H9 (cell line): ENCODE measurements around the gene PLD5. TPM values are rescaled to one million over a fixed set of nuclear protein-coding genes. Genes with fewer than 3 reads are reported as not detected.

Experiments
- DNase-seq: peaks from one replicate; pipeline ENCODE4 v3.0.0-alpha.2; 2017
- H2AFZ ChIP-seq: one replicate; pipeline ENCODE4 v1.6.1; 2013; ENCODE audit warnings: mild to moderate bottlenecking, low read length, control low read depth, moderate library complexity
- H2AK5ac ChIP-seq: 2 replicates; pipeline ENCODE4 v1.6.1; 2013; ENCODE audit warnings: low read length, control low read depth, mixed read lengths; ENCODE audit not compliant: insufficient read length
- H2BK120ac ChIP-seq: one replicate; pipeline ENCODE4 v1.6.1; 2013; ENCODE audit warnings: low read depth, mild to moderate bottlenecking, low read length, control low read depth, inconsistent platforms; ENCODE audit not compliant: poor library complexity, severe bottlenecking
- H2BK12ac ChIP-seq: 2 replicates; pipeline ENCODE4 v1.6.1; 2013; ENCODE audit warnings: low read length, control low read depth, mixed read lengths, low read depth; ENCODE audit not compliant: insufficient read length
- H2BK15ac ChIP-seq: 2 replicates; pipeline ENCODE4 v1.6.1; 2013; ENCODE audit warnings: low read depth, low read length, control low read depth
- H2BK20ac ChIP-seq: one replicate; pipeline ENCODE4 v1.6.1; 2013; ENCODE audit warnings: low read depth, mild to moderate bottlenecking, low read length, control low read depth, inconsistent platforms; ENCODE audit not compliant: poor library complexity, severe bottlenecking
- H2BK5ac ChIP-seq: 2 replicates; pipeline ENCODE4 v1.6.1; 2013; ENCODE audit warnings: low read length, control low read depth, mixed read lengths; ENCODE audit not compliant: insufficient read length
- H3K14ac ChIP-seq: 2 replicates; pipeline ENCODE4 v1.6.1; 2013; ENCODE audit warnings: low read length, control low read depth; ENCODE audit not compliant: insufficient read depth
- H3K18ac ChIP-seq: 2 replicates; pipeline ENCODE4 v1.6.1; 2013; ENCODE audit warnings: low read depth, mild to moderate bottlenecking, mixed read lengths, low read length, control low read depth; ENCODE audit not compliant: insufficient read length
- H3K23ac ChIP-seq: 2 replicates; pipeline ENCODE4 v1.6.1; 2013; ENCODE audit warnings: low read length, control low read depth, mixed read lengths, low read depth; ENCODE audit not compliant: insufficient read length
- H3K23me2 ChIP-seq: 2 replicates; pipeline ENCODE4 v1.6.1; 2013; ENCODE audit warnings: low read depth, mild to moderate bottlenecking, mixed read lengths, low read length, control low read depth; ENCODE audit not compliant: insufficient read length, poor library complexity, severe bottlenecking
- H3K27ac ChIP-seq: 2 replicates; pipeline ENCODE4 v1.5.1; 2013; ENCODE audit warnings: low read length, control low read depth, mixed read lengths, low read depth; ENCODE audit not compliant: insufficient read length
- H3K27me3 ChIP-seq: 2 replicates; pipeline ENCODE4 v1.6.1; 2013; ENCODE audit warnings: low read length, control low read depth, inconsistent platforms; ENCODE audit not compliant: insufficient read depth
- H3K4ac ChIP-seq: 2 replicates; pipeline ENCODE4 v1.6.1; 2013; ENCODE audit warnings: low read depth, mild to moderate bottlenecking, control low read depth, inconsistent platforms, low read length, moderate library complexity
- H3K4me1 ChIP-seq: 2 replicates; pipeline ENCODE4 v1.6.1; 2013; ENCODE audit warnings: low read length, control low read depth, inconsistent platforms; ENCODE audit not compliant: insufficient read depth
- H3K4me2 ChIP-seq: 2 replicates; pipeline ENCODE4 v1.6.1; 2013; ENCODE audit warnings: low read length, control low read depth, mixed read lengths; ENCODE audit not compliant: insufficient read length, insufficient read depth
- H3K56ac ChIP-seq: 2 replicates; pipeline ENCODE4 v1.6.1; 2013; ENCODE audit warnings: low read depth, mild to moderate bottlenecking, mixed read lengths, low read length, control low read depth; ENCODE audit not compliant: insufficient read length
- H3K79me1 ChIP-seq: 2 replicates; pipeline ENCODE4 v1.6.1; 2013; ENCODE audit warnings: low read depth, mild to moderate bottlenecking, moderate library complexity, low read length, control low read depth, inconsistent platforms; ENCODE audit not compliant: insufficient read depth, poor library complexity, severe bottlenecking
- H3K79me2 ChIP-seq: 2 replicates; pipeline ENCODE4 v1.6.1; 2013; ENCODE audit warnings: low read length, control low read depth, inconsistent platforms; ENCODE audit not compliant: insufficient read depth
- H3K9ac ChIP-seq: 2 replicates; pipeline ENCODE4 v1.6.1; 2013; ENCODE audit warnings: low read length, control low read depth, mixed read lengths; ENCODE audit not compliant: insufficient read length; ENCODE audit errors: extremely low read depth
- H3K9me3 ChIP-seq: one replicate; pipeline ENCODE4 v1.6.1; 2013; ENCODE audit warnings: low read depth, low read length, inconsistent platforms; ENCODE audit not compliant: control insufficient read depth
- H3T11ph ChIP-seq: one replicate; pipeline ENCODE4 v1.6.1; 2013; ENCODE audit warnings: mild to moderate bottlenecking, low read length, control low read depth, inconsistent platforms
- H4K20me1 ChIP-seq: one replicate; pipeline ENCODE4 v1.6.1; 2013; ENCODE audit not compliant: control insufficient read depth, insufficient read length, insufficient read depth
- H4K5ac ChIP-seq: 2 replicates; pipeline ENCODE4 v1.6.1; 2013; ENCODE audit warnings: low read depth, mild to moderate bottlenecking, mixed read lengths, low read length, control low read depth; ENCODE audit not compliant: insufficient read length
- H4K8ac ChIP-seq: replicated peaks from 2 replicates; pipeline ENCODE4 v1.6.1; 2013; ENCODE audit warnings: low read length, control low read depth, mixed read lengths, low read depth; ENCODE audit not compliant: insufficient read length
- H4K91ac ChIP-seq: 2 replicates; pipeline ENCODE4 v1.6.1; 2013; ENCODE audit warnings: low read depth, mild to moderate bottlenecking, moderate library complexity, mixed read lengths, low read length, control low read depth; ENCODE audit not compliant: insufficient read length
- H3K27ac Mint-ChIP-seq, 3 experiments: 2 replicates in 2 of 3; 3 replicates in 1 of 3; pipeline ENCODE4 v1.8.0; 2020 to 2021; ENCODE audit warnings: mixed read lengths in 3 of 3, mild to moderate bottlenecking in 1 of 3, moderate library complexity in 1 of 3
- H3K27me3 Mint-ChIP-seq: 2 replicates; pipeline ENCODE4 v1.8.0; 2021; ENCODE audit warnings: low read depth, mild to moderate bottlenecking, moderate library complexity, mixed read lengths
- H3K36me3 Mint-ChIP-seq, 3 experiments: 2 replicates in 2 of 3; 3 replicates in 1 of 3; pipeline ENCODE4 v1.8.0; 2020 to 2021; ENCODE audit warnings: low read depth in 3 of 3, mixed read lengths in 3 of 3; ENCODE audit not compliant: insufficient read depth in 1 of 3
- H3K4me1 Mint-ChIP-seq, 2 experiments: 2 replicates each; pipeline ENCODE4 v1.8.0; 2020; ENCODE audit warnings: mixed read lengths in 2 of 2
- H3K4me3 Mint-ChIP-seq, 2 experiments: 2 replicates in 1 of 2; 3 replicates in 1 of 2; pipeline ENCODE4 v1.8.0; 2020 to 2021; ENCODE audit warnings: mild to moderate bottlenecking in 2 of 2, mixed read lengths in 2 of 2, moderate library complexity in 1 of 2
- H3K9me3 Mint-ChIP-seq, 2 experiments: 2 replicates in 1 of 2; 3 replicates in 1 of 2; pipeline ENCODE4 v1.8.0; 2020; ENCODE audit warnings: mild to moderate bottlenecking in 2 of 2, mixed read lengths in 2 of 2, moderate library complexity in 1 of 2
- CTCF ChIP-seq: fragments of 200-600 bp; sonication (generic); conservative IDR thresholded peaks from 3 replicates; pipeline ENCODE4 v1.8.0; 2021; ENCODE audit warnings: antibody characterized with exemption, mild to moderate bottlenecking
- WGBS: extraction: QIAGEN DNeasy Blood & Tissue Kit; methylation state at CpG from one replicate; pipeline ENCODE4 v1.1.7; 2013; ENCODE audit warnings: missing lambda C conversion rate, low lambda C conversion rate, mixed read lengths; ENCODE audit not compliant: insufficient read length; ENCODE audit errors: extremely low coverage; 5-methylcytosine and 5-hydroxymethylcytosine counted together
- total RNA-seq: library from RNA; stranded (reverse); gene quantifications from 2 replicates; pipeline ENCODE4 v1.2.1, GENCODE V29; 2021

Gene PLD5
- total RNA-seq, 1 experiment from 2014 or later = 5.2 TPM

- H3K27me3 Mint-ChIP-seq = no peaks in the 10 kb centered on the region
- Histone ChIP-seq H3K4ac (no peak overlapping the region), H3K4me1 (no peaks in the 10 kb centered on the region; the same call in 1 of the 2 replicates), H3K9me3 (no peaks in the 10 kb centered on the region), H2BK12ac (no peak overlapping the region), H2BK120ac (no peak overlapping the region), H3T11ph (no peak overlapping the region), H2BK15ac (no peak overlapping the region), H2AFZ (no peak overlapping the region), H3K56ac (no peak overlapping the region), H2BK20ac (no peak overlapping the region), H3K18ac (no peak overlapping the region), H4K8ac (no peak overlapping the region), H4K20me1 (no peaks in the 10 kb centered on the region), H3K27me3 (no peaks in the 10 kb centered on the region), H2BK5ac (no peak overlapping the region), H2AK5ac (no peak overlapping the region), H3K9ac (no peak overlapping the region), H4K5ac (no peak overlapping the region), H3K23ac (no peak overlapping the region), H3K23me2 (no peaks in the 10 kb centered on the region), H3K79me2 (no peaks in the 10 kb centered on the region), H3K4me2 (no peak overlapping the region), H4K91ac (no peak overlapping the region), H3K79me1 (no peaks in the 10 kb centered on the region), H3K27ac (no peak overlapping the region), H3K14ac (no peak overlapping the region)
- no peak overlapping the region for H3K27ac Mint-ChIP-seq
- no peak overlapping the region for H3K4me3 Mint-ChIP-seq
- no peaks in the 10 kb centered on the region for H3K9me3 Mint-ChIP-seq
- no CpG with 5 or more reads among the region's 2 CpGs for WGBS
- H3K4me1 Mint-ChIP-seq = peaks cover 12 to 17% of the 10 kb centered on the region in 2 experiments
- peak; percentile 58 for TF ChIP-seq CTCF
- no peaks in the 10 kb centered on the region for H3K36me3 Mint-ChIP-seq
- DNase-seq = no peak
These were observed 334.9 kb downstream of the PLD5 start for GRCh38 chr1:242189591-242189990.
